ENCODE results near the gene CSDE1. TPM values are rescaled to one million over a fixed set of nuclear protein-coding genes. Genes with fewer than 3 reads are reported as not detected.

Gene CSDE1
- total RNA-seq, 1 donor from 2014 or later: 635 TPM

GRCh38 chr1:114671011-114671938 is 86.5 kb downstream of the CSDE1 start:
- Histone ChIP-seq H3K79me2 (ENCODE audit: insufficient read depth, low read length) (no peaks in the 10 kb centered on the region), H3K36me3 (ENCODE audit: insufficient read depth, low read length) (no peaks in the 10 kb centered on the region), H3K9ac (ENCODE audit: low read length) (no peak overlapping the region), H3K4me3 (ENCODE audit: insufficient read depth, low read depth, low read length) (no peak overlapping the region), H4K20me1 (ENCODE audit: insufficient read depth, low read length) (no peaks in the 10 kb centered on the region), H2AFZ (ENCODE audit: low read depth, low read length) (no peak overlapping the region), H3K4me1 (ENCODE audit: insufficient read depth, low read length) (peaks cover 9% of the 10 kb centered on the region), H3K9me3 (ENCODE audit: insufficient read depth, low read depth, low read length) (no peaks in the 10 kb centered on the region), H3K27ac (ENCODE audit: low read depth, low read length) (no peak overlapping the region), H3K27me3 (ENCODE audit: insufficient read depth, low read length) (peaks cover 3% of the 10 kb centered on the region), H3K4me2 (ENCODE audit: low read length) (peak overlapping the region; percentile 100)
- Mint-ChIP-seq H3K4me1 (ENCODE audit: low read depth, unreplicated experiment) (peaks cover 8% of the 10 kb centered on the region), H3K4me3 (ENCODE audit: unreplicated experiment) (peak overlapping the region; percentile 58), H3K36me3 (ENCODE audit: low read depth, unreplicated experiment) (no peaks in the 10 kb centered on the region), H3K27me3 (ENCODE audit: low read depth, unreplicated experiment) (peaks cover 10% of the 10 kb centered on the region), H3K9me3 (ENCODE audit: unreplicated experiment) (no peaks in the 10 kb centered on the region), H3K27ac (ENCODE audit: unreplicated experiment) (no peak overlapping the region)
- DNase-seq (ENCODE audit: low read depth) (peak; percentile 7), FAIRE-seq (no peak)
- peak; percentile 33 for TF ChIP-seq CTCF (IDR thresholded peaks at IDR 0.05; ENCODE audit: insufficient read depth, low read depth, low read length)
- TF ChIP-seq EZH2 (IDR thresholded peaks at IDR 0.05; ENCODE audit: insufficient read depth, low read length): no peak

- Mint-ChIP-seq H3K36me3 (ENCODE audit: low read depth, unreplicated experiment) (no peaks in the 10 kb centered on the region), H3K27ac (ENCODE audit: unreplicated experiment) (peak overlapping the region; percentile 91), H3K27me3 (ENCODE audit: low read depth, unreplicated experiment) (peaks cover 12% of the 10 kb centered on the region), H3K4me1 (ENCODE audit: low read depth, unreplicated experiment) (peaks cover 8% of the 10 kb centered on the region), H3K9me3 (ENCODE audit: unreplicated experiment) (no peaks in the 10 kb centered on the region), H3K4me3 (ENCODE audit: unreplicated experiment) (peak overlapping the region; percentile 94)
- DNase-seq (ENCODE audit: low read depth) (peak; percentile 72), FAIRE-seq (no peak)
- H3K9me3 ChIP-seq (ENCODE audit: insufficient read depth, low read depth, low read length): no peaks in the 10 kb centered on the region
- H3K4me3 ChIP-seq (ENCODE audit: insufficient read depth, low read depth, low read length): peak overlapping the region; percentile 89
- H3K4me1 ChIP-seq (ENCODE audit: insufficient read depth, low read length): peaks cover 9% of the 10 kb centered on the region
- H3K79me2 ChIP-seq (ENCODE audit: insufficient read depth, low read length): no peaks in the 10 kb centered on the region
- peaks cover 3% of the 10 kb centered on the region for H3K27me3 ChIP-seq (ENCODE audit: insufficient read depth, low read length)
- H2AFZ ChIP-seq (ENCODE audit: low read depth, low read length): peak overlapping the region; percentile 98
- H3K4me2 ChIP-seq (ENCODE audit: low read length): peak overlapping the region; percentile 100
- H3K27ac ChIP-seq (ENCODE audit: low read depth, low read length): peak overlapping the region; percentile 77
- H4K20me1 ChIP-seq (ENCODE audit: insufficient read depth, low read length): no peaks in the 10 kb centered on the region
- peak overlapping the region; percentile 88 for H3K9ac ChIP-seq (ENCODE audit: low read length)
- H3K36me3 ChIP-seq (ENCODE audit: insufficient read depth, low read length): no peaks in the 10 kb centered on the region
- TF ChIP-seq EZH2 (IDR thresholded peaks at IDR 0.05; ENCODE audit: insufficient read depth, low read length) (no peak), CTCF (IDR thresholded peaks at IDR 0.05; ENCODE audit: insufficient read depth, low read depth, low read length) (no peak)
These were observed 87.4 kb downstream of the CSDE1 start for GRCh38 chr1:114670083-114671010.

Measured in astrocyte (in vitro differentiated cells and primary cell).